Ishikawa (cell line): ENCODE data around the gene PPP1R26.

Experiments used
- CEBPB ChIP-seq: IDR thresholded peaks from 2 replicates; pipeline ENCODE4 v1.6.1; 2012
- CREB1 ChIP-seq: IDR thresholded peaks from 2 replicates; pipeline ENCODE4 v1.6.1; 2012; ENCODE audit warnings: low read depth
- EGR1 ChIP-seq: IDR thresholded peaks from 2 replicates; pipeline ENCODE4 v1.6.1; 2012
- EP300 ChIP-seq: IDR thresholded peaks from 2 replicates; pipeline ENCODE4 v1.6.1; 2012; ENCODE audit warnings: borderline replicate concordance
- FOXM1 ChIP-seq: IDR thresholded peaks from 2 replicates; pipeline ENCODE4 v1.6.1; 2012; ENCODE audit warnings: low read depth, borderline replicate concordance
- NFIC ChIP-seq: IDR thresholded peaks from 2 replicates; pipeline ENCODE4 v1.6.1; 2012
- RAD21 ChIP-seq: IDR thresholded peaks from 2 replicates; pipeline ENCODE4 v1.6.1; 2012; ENCODE audit warnings: low read depth
- TAF1 ChIP-seq: IDR thresholded peaks from 2 replicates; pipeline ENCODE4 v1.6.1; 2012; ENCODE audit warnings: low read depth, mild to moderate bottlenecking
- TCF12 ChIP-seq: IDR thresholded peaks from 2 replicates; pipeline ENCODE4 v1.6.1; 2012; ENCODE audit warnings: low read depth
- TEAD4 ChIP-seq: IDR thresholded peaks from 2 replicates; pipeline ENCODE4 v1.6.1; 2012
- ZBTB7A ChIP-seq: IDR thresholded peaks from 2 replicates; pipeline ENCODE4 v1.6.1; 2012; ENCODE audit warnings: low read depth
- TF ChIP-seq, protein P1 (sequence below): IDR thresholded peaks from 2 replicates; pipeline ENCODE4 v1.6.1; 2012; ENCODE audit warnings: low read depth, mild to moderate bottlenecking
- TF ChIP-seq, protein P2 (sequence below): IDR thresholded peaks from 2 replicates; pipeline ENCODE4 v1.6.1; 2012
- TF ChIP-seq, protein P3 (sequence below): IDR thresholded peaks from 2 replicates; pipeline ENCODE4 v1.6.1; 2012

GRCh38 chr9:135502873-135503321 lies 23.3 kb downstream of the PPP1R26 start:
- TF ChIP-seq EP300 (no peak), RAD21 (no peak), TCF12 (no peak), NFIC (no peak), EGR1 (no peak), CEBPB (no peak), TAF1 (no peak), ZBTB7A (no peak), FOXM1 (no peak), TEAD4 (no peak), CREB1 (no peak)
- TF ChIP-seq, protein P1, sequence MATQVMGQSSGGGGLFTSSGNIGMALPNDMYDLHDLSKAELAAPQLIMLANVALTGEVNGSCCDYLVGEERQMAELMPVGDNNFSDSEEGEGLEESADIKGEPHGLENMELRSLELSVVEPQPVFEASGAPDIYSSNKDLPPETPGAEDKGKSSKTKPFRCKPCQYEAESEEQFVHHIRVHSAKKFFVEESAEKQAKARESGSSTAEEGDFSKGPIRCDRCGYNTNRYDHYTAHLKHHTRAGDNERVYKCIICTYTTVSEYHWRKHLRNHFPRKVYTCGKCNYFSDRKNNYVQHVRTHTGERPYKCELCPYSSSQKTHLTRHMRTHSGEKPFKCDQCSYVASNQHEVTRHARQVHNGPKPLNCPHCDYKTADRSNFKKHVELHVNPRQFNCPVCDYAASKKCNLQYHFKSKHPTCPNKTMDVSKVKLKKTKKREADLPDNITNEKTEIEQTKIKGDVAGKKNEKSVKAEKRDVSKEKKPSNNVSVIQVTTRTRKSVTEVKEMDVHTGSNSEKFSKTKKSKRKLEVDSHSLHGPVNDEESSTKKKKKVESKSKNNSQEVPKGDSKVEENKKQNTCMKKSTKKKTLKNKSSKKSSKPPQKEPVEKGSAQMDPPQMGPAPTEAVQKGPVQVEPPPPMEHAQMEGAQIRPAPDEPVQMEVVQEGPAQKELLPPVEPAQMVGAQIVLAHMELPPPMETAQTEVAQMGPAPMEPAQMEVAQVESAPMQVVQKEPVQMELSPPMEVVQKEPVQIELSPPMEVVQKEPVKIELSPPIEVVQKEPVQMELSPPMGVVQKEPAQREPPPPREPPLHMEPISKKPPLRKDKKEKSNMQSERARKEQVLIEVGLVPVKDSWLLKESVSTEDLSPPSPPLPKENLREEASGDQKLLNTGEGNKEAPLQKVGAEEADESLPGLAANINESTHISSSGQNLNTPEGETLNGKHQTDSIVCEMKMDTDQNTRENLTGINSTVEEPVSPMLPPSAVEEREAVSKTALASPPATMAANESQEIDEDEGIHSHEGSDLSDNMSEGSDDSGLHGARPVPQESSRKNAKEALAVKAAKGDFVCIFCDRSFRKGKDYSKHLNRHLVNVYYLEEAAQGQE: no peak
- TF ChIP-seq, protein P2, sequence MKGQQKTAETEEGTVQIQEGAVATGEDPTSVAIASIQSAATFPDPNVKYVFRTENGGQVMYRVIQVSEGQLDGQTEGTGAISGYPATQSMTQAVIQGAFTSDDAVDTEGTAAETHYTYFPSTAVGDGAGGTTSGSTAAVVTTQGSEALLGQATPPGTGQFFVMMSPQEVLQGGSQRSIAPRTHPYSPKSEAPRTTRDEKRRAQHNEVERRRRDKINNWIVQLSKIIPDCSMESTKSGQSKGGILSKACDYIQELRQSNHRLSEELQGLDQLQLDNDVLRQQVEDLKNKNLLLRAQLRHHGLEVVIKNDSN: no peak
- TF ChIP-seq, protein P3, sequence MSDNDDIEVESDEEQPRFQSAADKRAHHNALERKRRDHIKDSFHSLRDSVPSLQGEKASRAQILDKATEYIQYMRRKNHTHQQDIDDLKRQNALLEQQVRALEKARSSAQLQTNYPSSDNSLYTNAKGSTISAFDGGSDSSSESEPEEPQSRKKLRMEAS: no peak
